Body of pancreas (tissue), 4 donors: ENCODE measurements around the gene IL22RA1. TPM values are rescaled to one million over a fixed set of nuclear protein-coding genes. Genes with fewer than 3 reads are reported as not detected.
A peak's percentile ranks its signal among the peaks of the same experiment; 100 is the strongest.

Experiments
- ATAC-seq: fragments of 150-250 bp; one replicate; pipeline ENCODE4 v1.9.1; 2016
- DNase-seq, 4 donors: peaks; one replicate each; pipeline ENCODE4 v3.0.0-alpha.2; 2019
- H3K27ac ChIP-seq, 4 donors: fragments of 200-600 bp; sonication (generic); 1 replicate in 3 of 4; 2 replicates in 1 of 4; pipeline versions ENCODE4 v1.5.1 to v1.6.1; 2016 to 2019; ENCODE audit warnings: mild to moderate bottlenecking in 1 of 4, mixed read lengths in 1 of 4, moderate library complexity in 1 of 4
- H3K27me3 ChIP-seq, 2 donors: fragments of 200-600 bp; sonication (generic); one replicate each; pipeline ENCODE4 v1.6.0; 2016; ENCODE audit warnings: mild to moderate bottlenecking in 1 of 2
- H3K36me3 ChIP-seq, 2 donors: fragments of 200-600 bp; sonication (generic); replicated peaks in 1 of 2; 2 replicates each; pipeline ENCODE4 v1.5.1; 2016; ENCODE audit warnings: low read depth in 2 of 2; ENCODE audit not compliant: insufficient read depth in 1 of 2
- H3K4me1 ChIP-seq: fragments of 200-600 bp; sonication (generic); one replicate; pipeline ENCODE4 v1.6.0; 2016
- H3K4me3 ChIP-seq, 2 donors: fragments of 200-600 bp; sonication (generic); 1 replicate in 1 of 2; 2 replicates in 1 of 2; pipeline ENCODE4 v1.5.1; 2016 to 2019
- H3K9me3 ChIP-seq, 3 donors: fragments of 200-600 bp; sonication (generic); 1 replicate in 2 of 3; 2 replicates in 1 of 3; pipeline ENCODE4 v1.5.1; 2016
- CTCF ChIP-seq, 7 experiments: fragments of 450-650 bp in 4 of 7; fragments of 200-600 bp in 3 of 7; sonication (generic) in 3 of 7; IDR thresholded peaks; one replicate each; pipeline ENCODE4 v1.5.1; 2016 to 2019; ENCODE audit warnings: antibody characterized with exemption in 7 of 7
- POLR2A ChIP-seq, 3 donors: fragments of 450-650 bp; IDR thresholded peaks; one replicate each; pipeline ENCODE4 v1.6.1; 2016; ENCODE audit warnings: antibody characterized with exemption in 3 of 3, mild to moderate bottlenecking in 2 of 3
- WGBS, 2 donors: methylation state at CpG; one replicate each; pipeline ENCODE4 v1.1.5; 2017; 5-methylcytosine and 5-hydroxymethylcytosine counted together
- intact Hi-C: fragments of 100-400 bp; cut with DNase I; formaldehyde crosslinking; loops from one replicate; pipeline ENCODE4 v1.15.1; 2023
- total RNA-seq, 2 donors: library from RNA; depleted of rRNA; stranded (reverse); fragments of >200 nt; gene quantifications; one replicate each; pipeline ENCODE4 v1.1.0, GENCODE V29; 2016

The IL22RA1 gene
- total RNA-seq, 2 donors from 2014 or later: 49.1 to 133 TPM

GRCh38 chr1:24182061-24182460, 39.1 kb upstream of the IL22RA1 start:
- H3K4me1 ChIP-seq: peaks cover 41% of the 10 kb centered on the region
- H3K36me3 ChIP-seq: peaks cover 0 to 2% of the 10 kb centered on the region in 2 donors
- no peaks in the 10 kb centered on the region for H3K9me3 ChIP-seq
- intact Hi-C loops: no loop called here
- TF ChIP-seq POLR2A (IDR thresholded peaks at IDR 0.05) (no peak), CTCF (IDR thresholded peaks at IDR 0.05) (no peak)
- peak in 2 of 4 donors; percentile 37 to 43 for DNase-seq
- ATAC-seq: peak; percentile 8
- H3K4me3 ChIP-seq: no peak overlapping the region
- peak overlapping the region; percentile 40 to 65 (median 46) for H3K27ac ChIP-seq
- WGBS, 2 donors: 37 to 45% methylated on average over 6 of the region's 6 CpGs
- H3K27me3 ChIP-seq: no peaks in the 10 kb centered on the region

GRCh38 chr1:24181619-24182018, 38.7 kb upstream of the IL22RA1 start:
- peak; percentile 84 for ATAC-seq
- 20 to 30% methylated on average over 2 to 5 of the region's 5 CpGs for WGBS, 2 donors

GRCh38 chr1:24180676-24181075, 37.7 kb upstream of the IL22RA1 start:
- H3K36me3 ChIP-seq: peaks cover 0 to 2% of the 10 kb centered on the region in 2 donors
- DNase-seq (no peak), ATAC-seq (no peak)
- H3K9me3 ChIP-seq: no peaks in the 10 kb centered on the region
- peak overlapping the region in 3 of 4 donors; percentile 43 to 65 (median 49) for H3K27ac ChIP-seq
- no peak for TF ChIP-seq CTCF (IDR thresholded peaks at IDR 0.05)
- no peak for TF ChIP-seq POLR2A (IDR thresholded peaks at IDR 0.05)
- no peaks in the 10 kb centered on the region for H3K27me3 ChIP-seq
- H3K4me3 ChIP-seq: no peak overlapping the region
- 89 to 100% methylated on average over 1 to 6 of the region's 6 CpGs for WGBS, 2 donors
- intact Hi-C loops: no loop called here
- H3K4me1 ChIP-seq: peaks cover 36% of the 10 kb centered on the region

More at GRCh38 chr1:24181619-24182018, 38.7 kb upstream of the IL22RA1 start:
- peak; percentile 64 to 88 (median 86) for DNase-seq
- H3K4me1 ChIP-seq: peaks cover 41% of the 10 kb centered on the region
- intact Hi-C loops: no loop called here
- no peak overlapping the region for H3K4me3 ChIP-seq
- peaks cover 0 to 2% of the 10 kb centered on the region in 2 donors for H3K36me3 ChIP-seq
- H3K27ac ChIP-seq: peak overlapping the region; percentile 40 to 65 (median 46)
- no peaks in the 10 kb centered on the region for H3K9me3 ChIP-seq
- TF ChIP-seq CTCF (IDR thresholded peaks at IDR 0.05) (no peak), POLR2A (IDR thresholded peaks at IDR 0.05) (no peak)
- no peaks in the 10 kb centered on the region for H3K27me3 ChIP-seq

- Histone ChIP-seq H3K27ac (peak overlapping the region in 3 of 4 donors; percentile 36 to 46 (median 37)), H3K4me3 (no peak overlapping the region), H3K4me1 (peaks cover 31% of the 10 kb centered on the region), H3K9me3 (no peaks in the 10 kb centered on the region), H3K36me3 (peaks cover 0 to 2% of the 10 kb centered on the region in 2 donors), H3K27me3 (no peaks in the 10 kb centered on the region)
- ATAC-seq: peak; percentile 72
- TF ChIP-seq CTCF (IDR thresholded peaks at IDR 0.05) (no peak), POLR2A (IDR thresholded peaks at IDR 0.05) (no peak)
- 25 to 31% methylated on average over 10 of the region's 10 CpGs for WGBS, 2 donors
- peak; percentile 62 to 85 (median 79) for DNase-seq
- intact Hi-C loops: no loop called here
Observed at GRCh38 chr1:24179251-24179840, 36.4 kb upstream of the IL22RA1 start.

GRCh38 chr1:24178407-24178806, 35.5 kb upstream of the IL22RA1 start:
- TF ChIP-seq CTCF (IDR thresholded peaks at IDR 0.05): no peak
- no peak for TF ChIP-seq POLR2A (IDR thresholded peaks at IDR 0.05)

More at GRCh38 chr1:24178407-24178806, 35.5 kb upstream of the IL22RA1 start:
- Histone ChIP-seq H3K27me3 (no peaks in the 10 kb centered on the region), H3K27ac (no peak overlapping the region), H3K9me3 (no peaks in the 10 kb centered on the region), H3K4me3 (no peak overlapping the region), H3K36me3 (peaks cover 0 to 2% of the 10 kb centered on the region in 2 donors), H3K4me1 (peaks cover 36% of the 10 kb centered on the region)
- no peak for ATAC-seq
- DNase-seq: no peak
- 82% methylated on average over 3 of the region's 3 CpGs for WGBS, 2 donors
- intact Hi-C loops: no loop called here
